ENCODE results near the gene C22orf42.
A peak's percentile ranks its signal among the peaks of the same experiment; 100 is the strongest.
"Not testable (repeated sequence)": the region's sequence is repeated elsewhere in the genome, so short reads cannot be mapped to it uniquely, and the experiment has no call there.

Gene C22orf42, protein sequence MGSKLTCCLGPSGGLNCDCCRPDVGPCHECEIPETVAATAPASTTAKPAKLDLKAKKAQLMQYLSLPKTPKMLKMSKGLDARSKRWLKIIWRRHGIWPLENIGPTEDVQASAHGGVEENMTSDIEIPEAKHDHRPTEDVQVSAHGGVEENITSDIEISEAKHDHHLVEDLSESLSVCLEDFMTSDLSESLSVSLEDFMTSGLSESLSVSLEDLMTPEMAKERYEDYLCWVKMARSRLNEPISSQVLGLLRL

DNA sequence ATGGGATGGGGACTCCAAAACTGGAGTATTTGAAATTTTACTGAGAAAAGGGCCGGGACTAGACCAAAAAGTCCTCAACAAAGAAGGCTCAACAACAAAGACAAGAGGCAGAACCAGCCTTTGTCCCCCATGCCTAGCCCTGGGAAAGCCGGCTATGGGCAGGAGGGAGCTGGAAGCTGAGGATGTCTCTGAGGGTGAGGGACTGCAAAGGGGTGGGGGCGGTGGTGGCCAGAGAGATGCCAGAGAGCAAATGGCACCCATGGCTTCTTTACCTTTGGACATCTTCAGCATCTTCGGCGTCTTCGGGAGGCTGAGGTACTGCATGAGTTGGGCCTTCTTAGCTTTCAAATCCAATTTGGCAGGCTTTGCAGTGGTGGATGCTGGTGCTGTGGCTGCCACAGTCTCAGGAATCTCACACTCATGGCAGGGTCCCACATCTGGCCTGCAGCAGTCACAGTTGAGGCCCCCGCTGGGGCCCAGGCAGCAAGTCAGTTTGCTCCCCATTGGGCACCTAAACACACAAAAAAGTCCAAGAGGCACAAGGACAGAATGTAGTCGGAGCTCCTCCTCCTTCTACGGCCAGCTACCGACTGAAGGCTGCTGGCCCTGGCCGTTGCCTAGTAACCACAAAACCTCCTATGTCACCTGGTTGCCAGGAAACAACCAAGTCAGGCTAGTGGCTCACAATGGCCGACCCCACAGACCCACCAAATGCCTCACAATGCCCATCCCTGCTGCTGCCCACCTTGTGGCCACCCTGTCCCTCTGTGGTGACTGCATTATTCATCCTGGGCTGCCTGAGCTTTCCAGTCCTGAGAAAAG lies at the start of gene C22orf42:
Gene C22orf42 (minus strand): TSS at position 592 of the 822 bp plus-strand sequence. CDS start 88 bp downstream, at position 504.
- no peak for DNase-seq

DNA sequence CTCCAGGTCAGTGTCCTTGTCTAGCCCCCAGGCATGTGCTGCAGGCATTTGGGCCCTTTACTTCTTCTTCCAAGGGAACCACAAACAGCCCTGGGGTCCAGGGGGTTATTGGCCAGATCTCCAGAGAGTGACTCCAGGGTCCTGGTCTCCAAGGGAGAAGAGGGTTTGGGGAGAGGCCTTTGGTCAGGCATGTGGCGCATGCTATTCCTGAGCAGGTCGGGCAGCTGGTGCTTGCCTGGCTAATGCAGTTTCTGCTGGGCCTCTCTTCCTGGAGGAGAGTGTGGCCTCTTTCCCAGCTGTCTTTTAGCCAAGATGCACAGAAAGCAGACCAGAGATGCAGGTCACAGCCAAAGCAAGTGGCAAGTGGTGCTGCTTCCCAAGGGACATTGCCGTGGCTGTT lies 49.6 kb upstream of the C22orf42 start:
- DNase-seq, result no peak

DNA sequence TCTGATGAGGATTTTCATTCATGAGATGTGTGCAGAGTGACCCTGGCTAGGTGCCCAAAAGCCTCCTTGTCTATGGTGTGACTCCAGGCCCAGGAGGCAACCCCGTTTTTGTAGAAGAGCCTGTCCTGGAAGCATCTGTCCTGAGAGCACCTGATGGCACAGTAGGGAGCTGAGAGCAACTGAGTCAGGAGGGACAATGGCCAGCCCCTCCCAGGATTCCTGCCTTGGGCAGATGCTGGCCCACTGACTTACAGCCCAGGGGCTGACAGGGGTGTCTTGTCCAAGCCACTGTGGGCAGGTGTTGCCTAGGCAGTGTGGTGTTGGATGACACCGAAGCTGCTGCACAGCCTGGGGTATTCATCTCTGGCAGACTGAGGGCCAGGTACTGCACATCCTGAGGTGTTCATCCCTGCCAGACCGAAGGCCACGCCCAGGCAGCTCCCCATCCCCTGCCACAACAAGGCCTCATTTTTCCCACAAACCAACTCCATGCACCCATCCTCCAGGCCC lies 48.9 kb upstream of the C22orf42 start:
- no peak for DNase-seq

DNA sequence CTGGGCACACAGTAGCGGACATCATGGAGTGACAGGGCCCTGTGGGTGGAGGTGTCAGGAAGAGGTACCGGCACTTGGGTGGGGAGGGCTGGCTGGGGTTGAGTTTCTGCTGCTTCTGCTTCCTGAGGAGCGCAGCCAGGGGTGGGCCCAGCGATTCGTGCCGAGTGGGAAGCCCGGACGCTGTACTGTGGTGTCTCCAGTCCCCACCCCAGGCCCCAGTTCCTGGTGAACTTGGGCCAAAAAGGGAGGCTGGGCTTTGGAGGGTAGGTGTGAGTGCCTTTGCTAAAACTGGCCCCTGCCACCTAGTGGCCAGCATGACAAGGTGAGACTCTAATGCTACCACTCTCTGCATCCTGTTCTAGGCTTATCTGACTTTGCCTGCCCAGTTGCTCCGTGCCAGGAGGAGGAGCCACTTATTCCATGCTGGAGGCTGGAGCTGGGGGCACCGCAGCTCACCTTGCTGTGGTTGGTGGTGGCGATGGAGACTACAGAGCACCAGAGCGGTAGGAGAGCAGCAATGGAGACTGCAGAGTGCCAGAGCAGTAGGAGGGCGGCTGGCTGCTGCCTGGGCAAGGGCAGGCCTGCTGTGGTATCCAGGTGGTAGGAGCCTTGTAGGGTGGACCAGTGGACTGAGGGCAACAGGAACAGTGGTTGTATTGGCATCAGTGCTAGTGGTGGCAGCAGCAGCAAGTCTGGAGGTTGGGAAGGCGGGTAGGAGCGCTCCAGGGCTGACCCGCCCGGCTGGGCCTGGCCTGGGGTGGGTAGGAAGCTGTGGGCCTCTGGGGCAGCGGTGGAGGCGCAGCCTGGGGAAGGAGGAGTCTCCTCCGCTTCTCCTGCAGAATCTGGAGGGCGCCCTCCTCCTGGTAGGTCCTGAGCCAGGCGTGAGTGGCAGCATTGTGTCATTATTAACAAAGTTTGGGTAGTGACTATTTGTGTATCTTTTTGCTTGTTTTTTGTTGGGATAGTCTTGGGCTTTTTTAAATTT lies 48.0 kb upstream of the C22orf42 start:
- peak; percentile 56 for DNase-seq

DNA sequence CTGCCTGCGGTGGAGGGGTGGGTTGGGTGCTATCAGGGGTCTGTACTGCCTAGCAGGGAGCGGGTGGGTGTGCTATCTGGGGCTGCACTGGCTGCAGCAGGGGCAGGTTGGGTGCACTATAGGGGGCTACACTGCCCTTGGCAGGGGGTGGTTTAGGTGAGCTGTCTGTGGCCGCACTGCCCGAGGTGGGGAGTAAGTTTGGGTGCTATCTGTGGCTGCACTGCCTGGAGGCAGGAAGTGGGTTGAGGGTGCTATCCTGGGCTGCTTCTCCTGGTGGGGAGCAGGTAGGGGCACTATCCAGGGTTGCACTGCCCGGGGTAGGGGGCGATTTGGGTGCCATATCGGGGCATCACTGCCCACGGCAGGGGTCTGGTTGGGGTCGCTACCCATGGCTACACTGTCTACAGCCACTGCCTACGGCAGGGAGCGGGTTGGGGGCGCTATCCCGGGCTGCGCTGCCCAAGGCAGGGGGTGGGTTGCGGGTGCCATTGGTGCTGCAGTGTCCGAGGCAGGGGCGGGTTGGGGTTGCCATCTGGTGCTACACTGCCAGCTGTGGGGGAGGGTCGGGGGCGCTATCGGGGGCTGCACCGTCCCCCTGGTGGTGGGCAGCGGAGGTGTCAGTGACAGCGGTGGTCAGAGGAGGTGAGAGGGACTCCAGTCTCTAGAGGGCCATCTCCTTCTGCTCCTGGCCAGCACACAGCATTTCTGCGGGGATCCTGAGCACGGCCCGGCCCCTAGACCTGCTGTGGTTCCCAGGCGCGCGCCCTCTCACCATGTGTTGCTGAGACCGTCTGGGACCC lies 47.1 kb upstream of the C22orf42 start:
- DNase-seq, result no peak

DNA sequence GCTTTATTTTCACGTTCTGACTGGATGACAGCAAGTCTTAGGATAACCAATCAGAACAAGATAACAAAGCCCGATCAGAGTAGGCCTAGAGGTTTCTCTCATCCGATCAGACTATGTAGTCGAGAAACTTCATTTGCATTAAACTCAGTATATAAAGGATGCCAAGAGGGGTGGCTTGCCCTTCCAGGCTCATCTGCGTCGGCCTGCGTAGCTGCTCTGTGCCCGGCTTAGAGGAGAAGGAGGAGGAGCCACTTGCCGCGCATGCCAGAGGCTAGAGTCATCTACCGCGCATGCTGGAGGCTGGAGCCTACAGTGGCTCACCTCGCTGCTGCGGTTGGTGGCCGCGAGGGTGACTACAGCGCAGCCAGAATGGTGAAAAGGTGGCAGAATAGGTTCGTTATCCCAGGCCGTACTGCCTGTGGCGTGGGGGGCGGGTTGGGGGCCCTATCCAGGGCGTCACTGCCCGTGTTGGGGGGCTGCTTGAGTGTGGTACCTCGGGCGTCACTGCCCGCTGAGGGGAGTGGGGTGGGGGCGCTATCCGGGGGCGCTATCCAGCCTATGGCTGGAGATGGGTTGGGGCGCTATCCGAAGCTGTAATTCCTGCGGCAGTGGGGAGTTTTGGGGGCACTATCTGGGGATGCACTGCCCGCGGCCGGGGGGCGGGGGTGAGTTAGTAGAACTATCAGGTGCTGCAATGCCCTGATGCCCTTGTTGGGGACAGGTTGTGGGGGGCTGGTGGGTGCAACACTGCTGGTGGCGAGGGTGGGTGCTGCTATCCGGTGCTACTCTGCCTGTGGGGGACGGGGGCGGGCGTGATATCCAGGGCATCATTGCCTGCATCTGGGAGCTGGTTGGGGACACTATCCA lies 46.0 kb upstream of the C22orf42 start, which contains the start of gene RFPL2:
Gene RFPL2 (minus strand): TSS at position 218 of the 867 bp plus-strand sequence. CDS start 2,622 bp downstream, outside the sequence.
- peak; percentile 57 for DNase-seq

DNA sequence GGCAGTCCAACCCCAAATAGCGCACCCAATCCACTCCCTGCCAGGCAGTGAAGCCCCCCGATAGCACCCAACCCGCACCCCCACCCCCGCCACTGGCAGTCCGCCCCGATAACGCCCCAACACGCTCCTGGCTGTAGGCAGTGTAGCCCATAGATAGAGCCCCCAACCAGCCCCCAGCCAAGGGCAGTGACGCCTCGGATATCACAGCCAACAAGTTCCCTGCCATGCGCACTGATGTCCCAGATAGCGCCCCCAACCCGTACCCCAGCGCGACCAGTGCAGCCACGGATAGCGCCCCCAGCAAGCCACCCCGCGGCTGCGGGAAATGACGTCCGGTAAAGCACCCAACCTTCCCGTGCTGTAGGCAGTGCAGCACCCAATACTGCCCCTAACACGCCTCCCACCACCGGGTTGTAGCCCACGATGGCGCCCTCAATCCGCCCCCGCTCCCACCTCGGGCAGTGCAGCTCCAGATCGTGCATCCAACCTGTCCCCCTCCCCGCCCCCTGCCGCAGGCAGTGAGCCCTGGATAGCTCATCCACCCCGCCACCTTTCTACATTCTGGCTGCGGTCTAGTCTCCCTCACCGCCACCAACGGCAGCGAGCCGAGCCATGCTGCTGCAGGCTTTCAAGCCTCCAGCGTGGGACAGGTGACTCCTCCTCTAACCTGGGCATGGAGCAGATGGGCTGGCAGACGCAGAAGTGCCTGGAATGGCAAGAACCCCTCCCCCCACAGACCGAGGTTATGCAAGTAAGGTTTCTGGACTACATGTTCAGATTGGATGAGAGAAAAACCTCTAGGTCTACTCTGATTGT lies 45.1 kb upstream of the C22orf42 start:
- DNase-seq, result peak; percentile 43

DNA sequence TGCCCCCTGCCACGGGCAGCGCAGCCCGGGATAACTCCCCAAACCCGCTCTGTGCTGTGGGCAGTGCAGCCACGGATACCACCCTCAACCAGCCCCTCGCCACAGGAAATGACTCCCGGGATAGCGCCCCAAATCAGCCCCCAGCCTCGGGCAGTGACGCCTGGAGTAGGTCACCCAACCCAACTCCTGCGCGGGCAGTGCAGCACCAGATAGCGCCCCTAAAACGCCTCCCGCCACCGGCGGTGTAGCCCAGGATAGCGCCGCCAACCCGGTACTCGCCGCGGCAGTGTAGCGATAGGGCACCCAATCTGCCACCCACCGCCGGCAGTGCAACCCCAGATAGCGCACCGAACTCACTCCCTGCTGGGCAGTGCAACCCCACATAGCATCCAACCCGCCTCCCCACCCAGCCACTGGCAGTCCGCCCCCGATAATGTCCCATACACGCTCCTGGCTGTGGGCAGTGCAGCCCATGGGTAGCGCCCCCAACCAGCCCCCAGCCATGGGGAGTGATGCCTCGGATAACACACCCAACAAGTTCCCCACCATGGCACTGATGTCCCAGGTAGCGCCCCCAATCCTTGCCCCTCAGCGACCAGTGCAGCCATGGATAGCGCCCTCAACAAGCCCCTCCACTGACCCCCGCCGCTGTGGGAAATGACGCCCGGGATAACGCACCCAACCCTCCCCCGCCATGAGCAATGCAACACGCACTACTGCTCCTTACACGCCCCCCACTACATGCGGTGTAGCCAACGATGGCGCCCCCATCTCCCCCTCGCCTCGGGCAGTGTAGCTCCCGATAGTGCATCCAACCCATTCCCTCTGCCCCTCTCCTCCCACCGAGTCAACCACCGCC lies 44.3 kb upstream of the C22orf42 start:
- DNase-seq, result no peak

DNA sequence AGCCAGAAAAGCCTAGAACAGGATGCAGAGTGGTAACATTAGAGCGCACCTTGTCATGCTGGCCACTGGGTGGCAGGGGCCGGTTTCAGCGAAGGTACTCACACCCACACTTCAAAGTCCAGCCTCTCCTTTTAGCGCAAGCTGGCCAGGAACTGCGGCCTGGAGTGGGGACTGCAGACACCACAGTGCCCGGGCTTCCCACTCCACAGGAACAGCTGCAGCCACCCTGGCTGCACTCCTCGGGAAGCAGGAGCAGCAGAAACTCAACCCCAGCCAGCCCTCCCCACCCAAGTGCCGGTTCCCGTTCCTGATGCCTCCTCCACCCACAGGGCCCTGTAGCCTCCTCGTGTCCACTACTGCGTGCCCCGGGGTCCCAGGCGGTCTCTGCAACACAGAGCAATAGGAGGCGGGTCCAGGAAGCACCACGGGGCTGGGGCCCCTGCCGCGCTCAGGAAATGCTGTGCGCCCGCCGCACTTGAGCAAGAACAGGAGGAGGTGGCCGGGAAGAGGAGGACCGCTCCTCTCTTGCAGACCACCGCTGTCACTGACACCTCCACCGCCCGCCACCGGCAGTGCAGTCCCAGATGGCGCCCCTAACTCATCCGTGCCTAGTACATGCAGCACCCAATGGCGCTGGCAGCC lies 43.6 kb upstream of the C22orf42 start:
- peak; percentile 46 for DNase-seq

DNA sequence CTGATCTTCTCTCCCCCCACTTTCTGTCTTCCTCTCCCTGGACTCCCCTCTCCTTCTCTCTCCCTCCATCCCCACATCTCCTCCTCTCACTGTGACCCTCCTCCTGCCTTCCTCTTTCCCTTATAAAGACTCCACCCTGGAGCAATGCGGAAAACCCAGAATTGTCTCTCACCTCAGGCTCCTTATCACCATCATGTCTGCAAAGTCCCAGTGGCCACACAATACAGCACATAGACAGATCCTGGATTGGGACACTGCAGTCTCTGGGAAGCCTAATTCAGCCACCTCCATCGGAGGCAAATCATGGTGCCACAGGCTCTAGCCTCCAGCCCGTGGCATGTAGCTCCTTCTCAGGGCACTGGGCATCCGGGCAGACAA lies 43.0 kb upstream of the C22orf42 start:
- DNase-seq, result no peak

DNA sequence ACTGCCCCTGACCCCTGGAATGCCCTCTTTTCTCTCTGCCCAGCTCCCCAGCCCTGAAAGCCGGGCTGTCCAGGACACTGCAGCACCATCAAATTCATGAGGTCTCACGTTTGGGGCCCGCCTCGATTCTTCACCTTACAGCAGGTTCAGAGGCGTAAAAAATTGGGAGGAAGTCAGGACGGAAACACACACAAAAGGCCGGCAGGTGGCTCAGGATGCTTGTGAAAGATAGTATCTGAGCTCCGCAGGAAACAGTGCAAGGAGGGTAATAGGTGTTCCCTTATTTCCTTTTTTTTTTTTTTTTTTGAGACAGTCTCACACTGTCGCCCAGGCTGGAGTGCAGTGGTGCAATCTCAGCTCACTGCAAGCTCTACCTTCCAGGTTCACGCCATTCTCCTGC lies 41.6 kb upstream of the C22orf42 start:
- no peak for DNase-seq

DNA sequence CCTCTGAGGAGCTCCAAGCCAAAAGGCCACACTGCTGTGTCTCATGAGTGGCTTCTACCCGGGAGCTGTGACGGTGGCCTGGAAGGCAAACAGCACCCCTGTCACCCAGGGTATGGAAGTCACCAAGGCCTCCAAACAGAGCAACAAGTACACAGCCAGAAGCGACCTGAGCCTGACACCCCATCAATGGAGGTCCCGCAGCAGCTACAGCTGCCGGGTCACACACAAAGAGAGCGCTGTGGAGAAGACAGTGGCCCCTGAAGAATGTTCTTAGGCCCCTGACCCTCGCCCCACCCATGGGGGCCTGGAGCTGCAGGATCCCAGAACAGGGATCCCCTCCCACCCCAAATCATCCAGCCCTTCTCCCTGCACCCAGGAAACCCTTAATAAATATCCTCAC lies 40.9 kb upstream of the C22orf42 start:
- DNase-seq, result no peak

DNA sequence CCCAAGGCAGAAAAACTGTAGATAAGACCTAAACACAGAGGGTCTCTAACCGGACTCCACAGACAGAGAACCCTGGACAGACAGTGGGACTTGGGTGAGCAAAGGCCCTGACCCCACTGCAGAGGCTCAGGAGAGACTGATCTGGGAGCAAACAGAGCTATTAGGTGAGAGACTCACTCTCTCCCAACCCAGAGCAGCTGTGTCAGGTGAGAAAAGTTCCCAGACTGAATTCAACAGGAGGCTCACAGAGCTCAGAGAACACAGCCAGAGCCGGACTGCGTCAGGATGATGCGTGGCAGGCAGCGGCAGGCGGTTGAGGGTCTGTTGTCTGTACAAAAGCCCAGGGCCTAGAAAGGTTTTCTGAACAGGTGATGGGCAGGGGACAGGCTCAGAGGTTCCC lies 40.2 kb upstream of the C22orf42 start:
- no peak for DNase-seq

DNA sequence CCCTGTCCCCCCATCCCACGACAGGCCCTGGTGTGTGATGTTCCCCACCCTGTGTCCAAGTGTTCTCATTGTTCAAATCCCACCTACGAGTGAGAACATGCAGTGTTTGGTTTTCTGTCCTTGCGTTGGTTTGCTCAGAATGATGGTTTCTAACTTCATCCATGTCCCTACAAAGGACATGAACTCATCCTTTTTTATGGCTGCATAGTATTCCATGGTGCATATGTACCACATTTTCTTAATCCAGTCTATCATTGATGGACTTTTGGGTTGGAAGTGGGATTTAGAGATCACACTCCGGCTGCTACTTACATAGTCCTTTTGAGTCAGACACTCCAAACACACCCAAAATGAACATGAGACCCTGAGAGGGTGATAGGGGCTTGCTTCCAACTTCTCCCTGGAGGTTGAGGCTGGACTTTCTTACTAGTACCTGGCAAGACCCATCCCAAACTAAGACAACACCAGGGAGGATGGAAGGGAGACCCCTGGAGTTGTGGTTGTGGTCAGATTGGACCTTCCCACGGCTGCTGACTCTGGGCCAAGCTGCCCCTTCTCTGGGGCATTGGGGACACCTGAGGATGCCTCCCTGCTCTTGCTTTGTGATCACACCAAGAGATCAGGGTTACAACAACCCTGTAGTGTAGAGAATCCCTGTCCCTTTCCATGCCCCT lies 38.6 kb upstream of the C22orf42 start:
- not testable (repeated sequence) for DNase-seq

DNA sequence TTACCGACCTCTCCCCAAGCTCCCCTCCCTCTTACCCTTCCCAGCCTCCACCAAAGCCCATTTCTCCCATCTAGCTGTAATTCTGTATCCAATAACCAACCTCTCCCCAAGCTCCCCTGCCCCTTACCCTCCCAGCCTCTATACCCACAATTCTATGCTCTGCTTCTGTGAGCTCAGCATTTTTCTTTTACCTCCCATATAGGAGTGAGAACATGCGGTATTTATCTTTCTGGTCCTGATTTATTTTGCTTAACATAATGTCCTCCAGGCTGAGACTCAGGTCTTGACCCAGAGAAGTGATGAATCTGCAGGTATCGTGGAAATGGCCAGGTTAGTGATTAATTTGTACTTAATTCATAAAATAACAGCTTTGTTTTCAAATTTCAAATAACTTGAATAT lies 36.8 kb upstream of the C22orf42 start:
- DNase-seq, result not testable (repeated sequence)

DNA sequence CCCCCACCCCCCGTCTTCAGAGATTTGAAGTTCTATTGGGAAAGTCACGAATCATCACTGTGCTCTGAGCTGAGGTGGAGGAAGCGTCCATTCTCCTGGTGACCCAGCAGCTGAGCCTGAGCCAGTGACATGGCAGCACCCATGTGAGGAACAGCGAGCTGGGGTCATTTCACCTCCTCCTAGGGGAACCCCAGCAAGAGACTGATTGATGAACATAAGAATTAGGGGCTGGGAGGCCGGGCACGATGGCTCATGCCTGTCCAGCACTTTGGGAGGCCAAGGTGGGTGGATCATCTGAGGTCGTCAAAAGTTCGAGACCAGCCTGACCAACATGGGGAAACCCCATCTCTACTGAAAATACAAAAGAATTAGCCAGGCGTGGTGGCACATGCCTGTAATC lies 34.2 kb upstream of the C22orf42 start:
- not testable (repeated sequence) for DNase-seq

DNA sequence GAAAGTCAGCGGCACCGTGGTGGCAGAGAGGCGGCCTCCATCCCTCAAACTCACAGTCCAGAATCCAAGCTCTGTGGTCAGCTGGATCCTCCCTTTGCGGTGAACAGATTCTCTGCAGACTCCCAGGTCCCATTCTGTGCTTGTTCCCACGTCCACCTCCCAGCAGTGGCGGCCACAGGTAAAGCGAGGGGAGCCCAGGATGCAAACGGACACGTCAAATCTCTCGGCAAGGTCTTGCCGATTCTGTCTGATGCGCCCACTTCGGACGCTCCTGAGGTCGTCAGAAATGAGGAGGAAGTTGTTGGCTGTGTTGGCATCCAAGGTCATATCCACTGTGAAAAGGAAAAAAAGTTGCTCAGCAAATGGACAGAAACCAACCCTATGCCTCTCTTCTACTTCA lies 31.9 kb upstream of the C22orf42 start:
- DNase-seq, result not testable (repeated sequence)

DNA sequence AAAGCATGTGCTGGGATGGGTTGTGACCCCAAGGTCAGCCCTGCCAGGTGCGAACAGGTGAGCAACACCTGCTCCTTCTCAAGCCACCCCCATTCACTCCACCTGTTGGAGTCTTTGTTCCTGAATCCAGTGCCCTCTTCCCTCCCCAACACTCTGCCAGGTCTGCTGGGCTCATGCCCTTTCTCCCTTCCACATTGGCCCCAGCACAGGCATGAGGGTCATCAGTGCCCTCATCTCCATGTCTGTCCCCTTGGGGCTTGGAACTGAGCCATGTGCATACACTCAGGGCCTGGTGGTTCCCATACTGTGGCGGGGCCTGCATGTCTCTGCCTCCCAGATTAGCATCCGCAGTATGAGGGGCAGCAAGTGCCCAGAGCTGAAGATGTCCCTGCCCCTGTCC lies 26.7 kb upstream of the C22orf42 start:
- DNase-seq, result no peak

All from stimulated activated CD8-positive, alpha-beta memory T cell treated with anti-CD3 and anti-CD28 coated beads, Interleukin-4, amount 100 ng/mL, for 48 hours (primary cell).